NT2/D1 (cell line): ENCODE measurements around the gene LYPD5.

Experiments
- YY1 ChIP-seq: IDR thresholded peaks from 2 replicates; pipeline ENCODE4 v1.6.1; 2011; ENCODE audit not compliant: insufficient read length, insufficient read depth
- ZNF274 ChIP-seq: IDR thresholded peaks from 2 replicates; pipeline ENCODE4 v1.6.1; 2011; ENCODE audit warnings: mild to moderate bottlenecking, low read depth, low read length

- no peak for TF ChIP-seq ZNF274
- no peak for TF ChIP-seq YY1
Measured at GRCh38 chr19:43812688-43813087, 10.4 kb upstream of the LYPD5 start.
